Measurements from ENCODE around the gene NID1. TPM values are rescaled to one million over a fixed set of nuclear protein-coding genes. Genes with fewer than 3 reads are reported as not detected.
"Not testable (repeated sequence)": the region's sequence is repeated elsewhere in the genome, so short reads cannot be mapped to it uniquely, and the experiment has no call there.

NID1 gene
- total RNA-seq, 1 donor from 2014 or later = 49.7 TPM

- DNase-seq (ENCODE audit: low spot score); ATAC-seq: not testable (repeated sequence)
These were observed 92.2 kb downstream of the NID1 start for GRCh38 chr1:235972691-235973090.

GRCh38 chr1:235972311-235972689, 92.6 kb downstream of the NID1 start:
- ATAC-seq (peak; percentile 6), DNase-seq (ENCODE audit: low spot score) (no peak)

GRCh38 chr1:235971571-235972310, 93.1 kb downstream of the NID1 start:
- peak; percentile 85 for DNase-seq (ENCODE audit: low spot score)
- ATAC-seq = peak; percentile 97

- peak; percentile 9 for ATAC-seq
- no peak for DNase-seq (ENCODE audit: low spot score)
These were observed 93.9 kb downstream of the NID1 start for GRCh38 chr1:235971020-235971419.

- ATAC-seq (no peak), DNase-seq (ENCODE audit: low spot score) (no peak)
These were observed 96.1 kb downstream of the NID1 start for GRCh38 chr1:235968831-235969230.

GRCh38 chr1:235966134-235966533, 98.8 kb downstream of the NID1 start:
- ATAC-seq; DNase-seq (ENCODE audit: low spot score): not testable (repeated sequence)

GRCh38 chr1:235960809-235961208, 104.1 kb downstream of the NID1 start:
- ATAC-seq (no peak), DNase-seq (ENCODE audit: low spot score) (no peak)

GRCh38 chr1:235958021-235958420, 106.9 kb downstream of the NID1 start:
- DNase-seq (ENCODE audit: low spot score) (no peak), ATAC-seq (no peak)

GRCh38 chr1:235955777-235956176, 109.1 kb downstream of the NID1 start:
- ATAC-seq (no peak), DNase-seq (ENCODE audit: low spot score) (no peak)

- ATAC-seq = peak; percentile 49
- DNase-seq (ENCODE audit: low spot score) = no peak
These were observed 110.3 kb downstream of the NID1 start for GRCh38 chr1:235954306-235955283.

- DNase-seq (ENCODE audit: low spot score) (no peak), ATAC-seq (no peak)
These were observed 111.1 kb downstream of the NID1 start for GRCh38 chr1:235953801-235954200.

GRCh38 chr1:235952950-235953615, 111.8 kb downstream of the NID1 start:
- DNase-seq (ENCODE audit: low spot score) (no peak), ATAC-seq (no peak)

GRCh38 chr1:235951661-235952060, 113.2 kb downstream of the NID1 start:
- DNase-seq (ENCODE audit: low spot score) = no peak
- no peak for ATAC-seq

GRCh38 chr1:235950318-235950717, 114.6 kb downstream of the NID1 start:
- DNase-seq (ENCODE audit: low spot score) (no peak), ATAC-seq (no peak)

- DNase-seq (ENCODE audit: low spot score) = no peak
- ATAC-seq = no peak
These were observed 116.0 kb downstream of the NID1 start for GRCh38 chr1:235948774-235949427.

GRCh38 chr1:235947989-235948388, 116.9 kb downstream of the NID1 start:
- ATAC-seq = peak; percentile 21

GRCh38 chr1:235946571-235946981, 118.3 kb downstream of the NID1 start:
- ATAC-seq = peak; percentile 57

More at GRCh38 chr1:235947989-235948388, 116.9 kb downstream of the NID1 start:
- no peak for DNase-seq (ENCODE audit: low spot score)

GRCh38 chr1:235945775-235946570, 118.9 kb downstream of the NID1 start:
- ATAC-seq (peak; percentile 85), DNase-seq (ENCODE audit: low spot score) (peak; percentile 95)

More at GRCh38 chr1:235946571-235946981, 118.3 kb downstream of the NID1 start:
- no peak for DNase-seq (ENCODE audit: low spot score)

- DNase-seq (ENCODE audit: low spot score) = no peak
- ATAC-seq = no peak
These were observed 121.2 kb downstream of the NID1 start for GRCh38 chr1:235943581-235944114.
